Left renal pelvis (tissue), 4 donors: ENCODE measurements around the gene ZNF429. TPM values are rescaled to one million over a fixed set of nuclear protein-coding genes. Genes with fewer than 3 reads are reported as not detected.
"Not testable (repeated sequence)": the region's sequence is repeated elsewhere in the genome, so short reads cannot be mapped to it uniquely, and the experiment has no call there.

Experiments used
- DNase-seq, 4 donors: peaks; one replicate each; pipeline ENCODE4 v3.0.0-alpha.2; 2013; ENCODE audit warnings: low read depth in 4 of 4, low spot score in 3 of 4
- polyA plus RNA-seq, 4 donors: library from polyadenylated mRNA; unstranded; fragments of 120-200 nt; gene quantifications; one replicate each; pipeline ENCODE4 v1.2.1, GENCODE V29; 2013; ENCODE audit not compliant: insufficient read length in 4 of 4

The ZNF429 gene
- polyA plus RNA-seq, 4 donors = 17.3 to 29.6 (median 27.3) TPM

- DNase-seq = no peak
Measured at GRCh38 chr19:21587549-21587948, 82.1 kb downstream of the ZNF429 start.

GRCh38 chr19:21588065-21588601, 82.7 kb downstream of the ZNF429 start:
- DNase-seq = no peak

GRCh38 chr19:21590867-21591266, 85.5 kb downstream of the ZNF429 start:
- DNase-seq = no peak

GRCh38 chr19:21593008-21593481, 87.6 kb downstream of the ZNF429 start:
- no peak for DNase-seq

GRCh38 chr19:21593502-21593901, 88.1 kb downstream of the ZNF429 start:
- DNase-seq = no peak

- DNase-seq = no peak
Measured at GRCh38 chr19:21593934-21594820, 88.8 kb downstream of the ZNF429 start.

- DNase-seq = no peak
Measured at GRCh38 chr19:21595185-21595584, 89.8 kb downstream of the ZNF429 start.

- no peak for DNase-seq
Measured at GRCh38 chr19:21602082-21602658, 96.8 kb downstream of the ZNF429 start.

- not testable (repeated sequence) for DNase-seq
Measured at GRCh38 chr19:21602659-21603430, 97.4 kb downstream of the ZNF429 start.

- no peak for DNase-seq
Measured at GRCh38 chr19:21603431-21604231, 98.2 kb downstream of the ZNF429 start.

- no peak for DNase-seq
Measured at GRCh38 chr19:21604351-21604926, 99.0 kb downstream of the ZNF429 start.

Other genes starting within 250 kb of the ZNF429 start
- gene ZNF708, start 176.2 kb upstream of the ZNF429 start, polyA plus RNA-seq = 10 to 100 TPM; 17.0 to 24.4 (median 19.3) TPM
- gene ZNF738, start 146.6 kb upstream of the ZNF429 start, polyA plus RNA-seq = 10 to 100 TPM; 25.7 to 48.0 (median 36.8) TPM
- 10 to 100 TPM; 20.2 to 28.4 (median 23.4) TPM for gene ZNF493, start 108.5 kb upstream of the ZNF429 start, polyA plus RNA-seq